Stimulated activated CD8-positive, alpha-beta memory T cell treated with anti-CD3 and anti-CD28 coated beads, Interleukin-2, amount 100 ng/mL, for 1 hour (primary cell): Measurements from ENCODE around the gene AGAP9.
A peak's percentile ranks its signal among the peaks of the same experiment; 100 is the strongest.
"Not testable (repeated sequence)": the region's sequence is repeated elsewhere in the genome, so short reads cannot be mapped to it uniquely, and the experiment has no call there.

ENCODE experiments used
- DNase-seq, 2 donors: peaks; one replicate each; pipeline ENCODE4 v3.0.0-alpha.2; 2020; ENCODE audit warnings: low read depth in 2 of 2

AGAP9 gene

GRCh38 chr10:47523475-47523874, at the start of gene AGAP9:
AGAP9 (minus strand) TSS chr10:47523638; CDS start chr10:47523526, 112 bp downstream.
- not testable (repeated sequence) for DNase-seq

GRCh38 chr10:47571138-47571912, 47.9 kb upstream of the AGAP9 start:
- DNase-seq, result not testable (repeated sequence)

DNA sequence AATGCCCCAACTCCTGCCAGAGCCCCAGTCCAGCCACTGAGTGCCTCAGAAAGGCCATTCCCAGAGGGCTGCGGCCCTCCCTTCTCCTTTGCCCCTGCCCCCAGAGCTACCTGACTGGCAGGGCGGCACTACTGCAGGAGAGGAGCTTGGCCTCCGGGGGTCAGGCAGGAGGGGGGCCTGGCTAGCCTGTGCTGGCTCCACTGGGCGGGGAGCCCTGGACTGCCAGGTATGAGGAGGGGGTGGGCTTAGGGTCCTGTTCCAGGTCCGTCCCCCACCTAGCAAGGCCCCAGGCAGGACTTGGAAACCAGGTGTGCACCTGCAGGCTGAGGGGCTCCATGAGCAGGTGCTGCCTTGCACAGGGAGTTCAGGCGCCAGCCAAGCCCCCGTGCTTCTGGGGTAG, 43.3 kb upstream of the AGAP9 start:
- not testable (repeated sequence) for DNase-seq

DNA sequence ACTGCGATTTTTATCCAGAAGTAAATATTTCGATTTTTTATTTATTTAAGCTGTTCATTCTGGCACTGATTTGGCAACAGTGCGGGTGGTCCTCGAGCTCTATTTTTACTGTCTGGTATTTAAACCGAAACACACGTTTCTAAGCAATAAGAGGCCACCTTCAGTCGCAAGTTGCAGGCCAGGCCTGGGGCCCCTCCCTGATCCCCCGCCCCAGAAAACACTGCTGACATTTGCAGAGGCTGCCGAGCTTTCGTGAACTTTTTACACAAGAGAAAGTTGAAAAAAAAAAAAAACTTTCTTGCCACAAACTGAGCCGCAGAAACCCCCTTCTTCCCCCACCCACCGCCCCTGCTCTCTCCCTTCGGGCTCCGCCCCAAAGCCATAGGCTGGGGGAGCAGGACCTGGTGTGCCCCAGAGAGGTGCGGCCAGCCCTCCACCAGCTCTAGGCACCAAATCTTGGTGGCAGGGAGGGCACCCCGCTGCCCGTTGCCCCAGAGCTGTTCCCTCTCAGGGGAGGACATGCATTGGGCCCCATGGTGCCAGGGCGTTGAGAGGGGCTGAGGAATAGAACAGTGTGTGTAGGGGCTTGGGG, 42.8 kb upstream of the AGAP9 start:
- DNase-seq, result not testable (repeated sequence)

DNA sequence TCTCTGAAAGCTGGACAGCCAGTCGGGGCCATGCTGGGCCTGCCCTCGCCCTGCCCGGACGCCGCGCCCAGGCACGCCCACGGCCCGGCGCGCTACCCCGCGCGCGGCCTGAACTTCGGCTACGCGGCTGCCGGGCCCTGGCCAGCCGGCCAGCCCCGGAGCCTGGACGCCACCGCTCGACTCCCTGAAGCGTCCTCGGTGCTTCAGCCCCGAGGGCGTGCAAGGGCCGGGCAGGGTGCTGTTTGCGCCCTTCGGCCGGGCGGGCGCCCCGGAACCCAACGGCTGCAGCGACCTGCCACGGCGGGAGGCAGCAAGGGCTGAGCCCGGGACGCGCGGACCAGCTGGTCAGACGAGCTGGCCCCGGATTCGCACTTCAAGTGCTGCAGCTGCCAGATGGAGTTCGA, 42.1 kb upstream of the AGAP9 start:
- DNase-seq, result not testable (repeated sequence)

DNA sequence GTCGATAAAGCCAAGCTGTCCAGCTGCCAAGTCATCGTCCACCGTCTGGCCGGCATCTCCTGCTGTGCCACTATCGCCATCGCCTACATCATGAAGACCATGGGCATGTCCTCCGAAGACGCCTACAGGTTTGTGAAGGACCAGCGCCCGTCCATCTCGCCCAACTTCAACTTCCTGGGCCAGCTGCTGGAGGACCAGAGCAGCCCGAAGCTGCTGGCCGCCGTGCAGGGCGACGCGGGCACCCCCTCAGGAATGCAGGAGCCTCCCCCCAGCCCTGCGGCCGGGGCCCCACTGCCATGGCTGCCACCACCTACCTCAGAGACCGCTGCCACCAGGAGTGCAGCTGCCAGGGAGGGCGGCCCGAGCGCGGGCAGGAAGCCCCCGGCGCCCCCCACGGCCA, 41.5 kb upstream of the AGAP9 start:
- DNase-seq, result not testable (repeated sequence)

DNA sequence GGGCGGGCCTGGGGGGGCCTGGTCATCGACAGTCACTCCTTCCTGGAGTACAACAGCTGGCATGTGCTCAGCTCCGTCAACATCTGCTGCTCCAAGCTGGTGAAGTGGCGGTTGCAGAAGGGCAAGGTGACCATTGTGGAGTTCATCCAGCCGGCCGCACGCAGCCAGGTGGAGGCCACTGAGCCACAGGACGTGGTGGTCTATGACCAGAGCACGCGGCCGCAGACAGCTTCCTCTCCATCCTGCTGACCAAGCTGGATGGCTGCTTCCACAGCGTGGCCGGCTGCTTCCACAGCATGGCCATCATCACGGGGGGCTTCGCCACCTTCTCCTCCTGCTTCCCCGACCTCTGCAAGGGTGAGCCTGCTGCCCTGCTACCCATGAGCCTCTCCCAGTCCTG, 40.9 kb upstream of the AGAP9 start:
- DNase-seq, result not testable (repeated sequence)

- not testable (repeated sequence) for DNase-seq
These were observed 37.0 kb upstream of the AGAP9 start for GRCh38 chr10:47560452-47560851.

DNA sequence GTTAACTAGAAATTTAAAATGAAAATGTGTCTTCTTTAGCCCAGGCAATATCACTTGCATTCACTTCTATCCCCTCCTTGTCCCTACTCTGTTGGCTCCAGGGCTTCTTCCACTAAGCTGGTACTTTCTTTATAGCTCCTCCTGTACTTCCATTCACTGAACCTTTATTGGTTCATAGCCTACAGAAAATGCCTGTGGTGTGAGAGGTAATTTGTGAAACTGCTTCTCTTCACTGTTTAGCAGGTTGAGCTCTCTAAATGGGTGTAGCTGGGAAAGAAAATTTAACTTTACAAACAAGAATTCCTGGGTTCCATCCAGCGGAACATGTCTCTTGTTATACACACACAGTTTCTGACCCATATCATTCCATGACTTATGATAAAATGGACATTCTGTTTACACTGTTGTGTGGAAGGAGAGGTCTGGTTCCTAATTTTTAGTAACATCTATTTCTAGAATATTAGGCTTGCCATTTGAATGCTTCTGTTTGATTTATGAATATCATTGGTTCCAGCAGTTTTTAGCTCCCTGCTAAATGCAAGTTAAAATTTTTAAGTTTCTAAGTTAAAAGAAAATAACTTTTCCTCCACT, 36.4 kb upstream of the AGAP9 start:
- DNase-seq, result not testable (repeated sequence)

- DNase-seq, result not testable (repeated sequence)
These were observed 34.7 kb upstream of the AGAP9 start for GRCh38 chr10:47558109-47558508.

DNA sequence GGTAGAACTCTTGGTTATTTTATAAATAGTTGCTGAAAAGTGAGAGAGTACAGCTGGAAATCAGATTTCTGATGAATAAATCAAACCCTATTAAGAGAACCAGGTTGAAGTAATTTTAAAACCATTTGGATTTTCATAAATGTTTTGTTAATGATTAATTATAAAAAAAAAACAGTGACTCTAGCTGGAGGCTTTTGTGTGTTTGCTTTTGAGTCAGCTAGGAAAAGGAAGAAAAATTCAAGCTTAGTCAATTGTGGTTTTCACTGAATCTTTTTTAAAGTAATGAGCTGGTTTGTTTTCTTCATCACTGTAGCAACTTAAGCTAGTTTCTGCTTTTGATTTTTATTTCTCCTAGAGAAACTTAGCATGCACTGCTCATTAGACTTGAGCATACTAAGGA, 34.2 kb upstream of the AGAP9 start:
- DNase-seq, result not testable (repeated sequence)

GRCh38 chr10:47555334-47555733, 31.9 kb upstream of the AGAP9 start:
- not testable (repeated sequence) for DNase-seq

- not testable (repeated sequence) for DNase-seq
These were observed 31.1 kb upstream of the AGAP9 start for GRCh38 chr10:47554552-47554951.

DNA sequence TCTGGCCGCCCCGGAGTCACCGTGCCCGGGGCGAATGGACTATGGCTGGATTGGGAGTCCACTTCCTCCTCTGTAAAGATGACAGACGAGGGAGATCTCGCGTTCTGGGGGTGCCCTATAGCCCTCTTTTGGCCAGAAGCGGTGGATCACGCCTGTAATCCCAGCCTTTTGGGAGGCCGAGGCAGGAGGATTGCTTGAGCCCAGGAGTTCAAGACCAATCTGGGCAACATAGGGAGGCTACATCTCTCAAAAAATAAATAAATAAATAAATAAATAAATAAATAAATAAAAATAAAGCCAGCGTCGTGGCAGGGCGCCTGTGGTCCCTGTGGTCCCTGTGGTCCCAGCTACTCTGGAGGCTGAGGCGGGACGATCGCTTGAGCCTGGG, 30.4 kb upstream of the AGAP9 start:
- DNase-seq, result not testable (repeated sequence)

- DNase-seq, result peak; percentile 45 to 54
These were observed 29.9 kb upstream of the AGAP9 start for GRCh38 chr10:47553214-47553859.

DNA sequence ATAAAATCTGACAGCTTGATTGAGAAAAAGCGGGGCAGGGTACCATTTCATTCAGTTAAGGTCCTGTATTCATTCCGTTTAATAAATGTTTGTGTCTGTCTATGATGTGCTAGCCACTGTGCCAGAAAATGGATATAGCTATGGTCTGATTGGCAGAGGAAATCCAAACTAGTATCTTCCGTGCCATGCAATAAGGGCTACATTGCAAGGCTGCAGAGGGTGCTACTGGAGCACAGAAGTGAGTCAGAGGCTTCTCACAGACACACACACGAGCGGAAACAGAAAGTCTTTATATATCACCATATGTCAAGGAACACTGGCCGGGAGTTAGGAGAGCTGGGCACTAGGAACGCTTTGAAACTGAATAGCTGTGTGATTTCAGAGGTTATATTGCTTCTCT, 29.3 kb upstream of the AGAP9 start:
- peak; percentile 12 to 14 for DNase-seq

- DNase-seq, result not testable (repeated sequence)
These were observed 23.8 kb upstream of the AGAP9 start for GRCh38 chr10:47547286-47547685.

- DNase-seq, result not testable (repeated sequence)
These were observed 13.0 kb upstream of the AGAP9 start for GRCh38 chr10:47536430-47536829.

DNA sequence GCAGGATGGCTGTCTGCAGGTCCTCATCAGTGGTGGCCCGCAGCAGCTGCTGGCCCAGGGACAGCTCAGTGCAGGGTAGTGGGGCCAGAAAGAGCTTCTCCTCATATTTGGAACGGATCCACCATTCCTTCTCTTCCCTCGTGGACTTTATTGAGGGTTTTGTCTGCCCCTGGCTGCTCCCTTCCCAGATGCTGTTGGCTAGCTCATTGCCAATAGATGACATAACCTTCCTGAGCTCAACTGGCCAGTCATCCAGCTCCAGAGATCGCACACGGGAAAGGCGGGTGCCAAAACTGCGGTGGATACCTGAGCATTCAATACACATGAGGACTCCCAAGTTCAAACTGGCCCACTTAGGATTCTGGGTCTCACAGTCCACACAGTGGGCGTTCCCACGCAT, 21.1 kb downstream of the AGAP9 start:
- DNase-seq, result not testable (repeated sequence)

GRCh38 chr10:47494226-47494625, 29.2 kb downstream of the AGAP9 start:
- not testable (repeated sequence) for DNase-seq

GRCh38 chr10:47491600-47491999, 31.8 kb downstream of the AGAP9 start, which contains the start of gene FAM25G:
FAM25G (minus strand) TSS chr10:47491700; CDS start chr10:47491674, 26 bp downstream.
- DNase-seq, result not testable (repeated sequence)

DNA sequence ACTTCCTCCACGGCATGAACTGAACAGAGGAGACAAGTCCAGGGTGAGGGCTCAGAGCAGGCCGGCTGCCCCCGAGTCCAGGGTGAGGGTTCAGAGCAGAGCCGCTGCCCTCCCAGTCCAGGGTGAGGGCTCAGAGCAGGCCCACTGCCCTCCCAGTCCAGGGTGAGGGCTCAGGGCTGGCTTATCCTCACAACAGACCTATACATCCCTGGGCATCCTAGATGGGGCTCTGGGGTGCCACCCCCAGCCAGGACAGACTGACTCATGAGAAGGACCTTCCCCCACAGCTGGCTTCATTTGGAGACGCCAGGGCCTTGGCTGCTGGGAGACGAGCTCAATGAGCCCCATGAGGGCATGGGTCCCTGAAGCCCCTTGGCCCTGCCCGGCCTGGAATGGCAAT, 33.8 kb downstream of the AGAP9 start:
- DNase-seq, result not testable (repeated sequence)
